Breast epithelium (tissue), 4 donors: ENCODE measurements around the gene HMGN5. TPM values are rescaled to one million over a fixed set of nuclear protein-coding genes. Genes with fewer than 3 reads are reported as not detected.

Experiments used
- DNase-seq, 2 donors: peaks; one replicate each; pipeline ENCODE4 v3.0.0-alpha.2; 2019; ENCODE audit warnings: low spot score in 2 of 2
- H3K27ac ChIP-seq, 2 donors: fragments of 200-600 bp; sonication (generic) in 1 of 2; one replicate each; pipeline ENCODE4 v1.5.1; 2016 to 2019; ENCODE audit warnings: mild to moderate bottlenecking in 1 of 2
- H3K27me3 ChIP-seq, 2 donors: fragments of 200-600 bp; sonication (generic) in 1 of 2; one replicate each; pipeline versions ENCODE4 v1.5.1 to v1.6.0; 2017 to 2019; ENCODE audit warnings: control low read depth in 1 of 2, mild to moderate bottlenecking in 1 of 2
- H3K36me3 ChIP-seq: fragments of 200-600 bp; one replicate; pipeline ENCODE4 v1.5.1; 2019
- H3K4me1 ChIP-seq, 2 donors: fragments of 200-600 bp; sonication (generic); one replicate each; pipeline ENCODE4 v1.5.1; 2016 to 2019; ENCODE audit warnings: control low read depth in 1 of 2
- H3K4me3 ChIP-seq, 3 donors: fragments of 200-600 bp; sonication (generic); 1 replicate in 2 of 3; 2 replicates in 1 of 3; pipeline ENCODE4 v1.5.1; 2016 to 2019; ENCODE audit warnings: mild to moderate bottlenecking in 3 of 3, moderate library complexity in 2 of 3
- H3K9me3 ChIP-seq, 2 donors: fragments of 200-600 bp; sonication (generic) in 1 of 2; one replicate each; pipeline ENCODE4 v1.5.1; 2016 to 2019; ENCODE audit warnings: control low read depth in 1 of 2
- CTCF ChIP-seq, 3 donors: fragments of 450-650 bp; IDR thresholded peaks; one replicate each; pipeline ENCODE4 v1.5.1; 2016 to 2017; ENCODE audit warnings: antibody characterized with exemption in 3 of 3, mild to moderate bottlenecking in 3 of 3, moderate library complexity in 3 of 3
- POLR2A ChIP-seq: fragments of 450-650 bp; IDR thresholded peaks from one replicate; pipeline ENCODE4 v1.6.1; 2016; ENCODE audit warnings: antibody characterized with exemption, mild to moderate bottlenecking, moderate library complexity
- POLR2AphosphoS5 ChIP-seq, 3 donors: sonication (generic); formaldehyde crosslinking; IDR thresholded peaks; one replicate each; pipeline ENCODE4 v1.6.1; 2017; ENCODE audit warnings: antibody characterized with exemption in 3 of 3
- intact Hi-C: fragments of 100-400 bp; cut with DNase I; formaldehyde crosslinking; loops from one replicate; pipeline ENCODE4 v1.15.1; 2023; ENCODE audit warnings: low total_unique reads
- total RNA-seq, 3 donors: library from RNA; depleted of rRNA; stranded (reverse); fragments of >200 nt; gene quantifications; one replicate each; pipeline ENCODE4 v1.1.0, GENCODE V29; 2016

Gene HMGN5
- total RNA-seq, 3 donors from 2014 or later: 4.3 to 8.3 (median 4.6) TPM

- no peaks in the 10 kb centered on the region for H3K9me3 ChIP-seq
- DNase-seq: no peak
- no peak overlapping the region for H3K27ac ChIP-seq
- H3K27me3 ChIP-seq: peaks cover 0 to 25% of the 10 kb centered on the region in 2 donors
- H3K4me1 ChIP-seq: no peaks in the 10 kb centered on the region
- H3K4me3 ChIP-seq: no peak overlapping the region
- H3K36me3 ChIP-seq: no peaks in the 10 kb centered on the region
- TF ChIP-seq POLR2A (no peak), CTCF (IDR thresholded peaks at IDR 0.05) (no peak), POLR2AphosphoS5 (IDR thresholded peaks at IDR 0.05) (no peak)
- intact Hi-C loops: no loop called here
Measured at GRCh38 chrX:81232218-81232617, 30.5 kb upstream of the HMGN5 start.

- no peak overlapping the region for H3K27ac ChIP-seq
- H3K36me3 ChIP-seq: no peaks in the 10 kb centered on the region
- H3K4me1 ChIP-seq: no peaks in the 10 kb centered on the region
- no peak for DNase-seq
- TF ChIP-seq CTCF (IDR thresholded peaks at IDR 0.05) (no peak), POLR2A (no peak)
- intact Hi-C loops: no loop called here
- H3K27me3 ChIP-seq: peaks cover 0 to 19% of the 10 kb centered on the region in 2 donors
- H3K9me3 ChIP-seq: no peaks in the 10 kb centered on the region
- no peak overlapping the region for H3K4me3 ChIP-seq
Measured at GRCh38 chrX:81231476-81231875, 29.8 kb upstream of the HMGN5 start.

- no peaks in the 10 kb centered on the region for H3K9me3 ChIP-seq
- intact Hi-C loops: no loop called here
- H3K27me3 ChIP-seq: peaks cover 0 to 13% of the 10 kb centered on the region in 2 donors
- no peak for TF ChIP-seq CTCF (IDR thresholded peaks at IDR 0.05)
- no peak for TF ChIP-seq POLR2A
- no peak for TF ChIP-seq POLR2AphosphoS5 (IDR thresholded peaks at IDR 0.05)
- H3K27ac ChIP-seq: no peak overlapping the region
- H3K4me3 ChIP-seq: no peak overlapping the region
- H3K36me3 ChIP-seq: no peaks in the 10 kb centered on the region
- no peaks in the 10 kb centered on the region for H3K4me1 ChIP-seq
- no peak for DNase-seq
Measured at GRCh38 chrX:81229901-81230300, 28.2 kb upstream of the HMGN5 start.

GRCh38 chrX:81229229-81229628, 27.5 kb upstream of the HMGN5 start:
- Histone ChIP-seq H3K9me3 (no peaks in the 10 kb centered on the region), H3K27me3 (peaks cover 0 to 13% of the 10 kb centered on the region in 2 donors), H3K27ac (no peak overlapping the region), H3K4me3 (no peak overlapping the region), H3K36me3 (no peaks in the 10 kb centered on the region), H3K4me1 (no peaks in the 10 kb centered on the region)
- intact Hi-C loops: no loop called here
- TF ChIP-seq CTCF (IDR thresholded peaks at IDR 0.05) (no peak), POLR2A (no peak), POLR2AphosphoS5 (IDR thresholded peaks at IDR 0.05) (no peak)
- DNase-seq: no peak

GRCh38 chrX:81215685-81216084, 14.0 kb upstream of the HMGN5 start:
- H3K27ac ChIP-seq: no peak overlapping the region
- no peaks in the 10 kb centered on the region for H3K9me3 ChIP-seq
- TF ChIP-seq CTCF (IDR thresholded peaks at IDR 0.05) (no peak), POLR2AphosphoS5 (IDR thresholded peaks at IDR 0.05) (no peak), POLR2A (no peak)
- no peak overlapping the region for H3K4me3 ChIP-seq
- H3K4me1 ChIP-seq: no peaks in the 10 kb centered on the region
- no peak for DNase-seq
- intact Hi-C loops: no loop called here
- no peaks in the 10 kb centered on the region for H3K36me3 ChIP-seq
- peaks cover 0 to 4% of the 10 kb centered on the region in 2 donors for H3K27me3 ChIP-seq
